Superior temporal gyrus (tissue), 1 donor: ENCODE results near the gene NDOR1.
A peak's percentile ranks its signal among the peaks of the same experiment; 100 is the strongest.

Experiments
- DNase-seq: peaks from one replicate; pipeline ENCODE4 v3.0.0-alpha.2; 2016; ENCODE audit errors: extremely low spot score

NDOR1 gene

DNA sequence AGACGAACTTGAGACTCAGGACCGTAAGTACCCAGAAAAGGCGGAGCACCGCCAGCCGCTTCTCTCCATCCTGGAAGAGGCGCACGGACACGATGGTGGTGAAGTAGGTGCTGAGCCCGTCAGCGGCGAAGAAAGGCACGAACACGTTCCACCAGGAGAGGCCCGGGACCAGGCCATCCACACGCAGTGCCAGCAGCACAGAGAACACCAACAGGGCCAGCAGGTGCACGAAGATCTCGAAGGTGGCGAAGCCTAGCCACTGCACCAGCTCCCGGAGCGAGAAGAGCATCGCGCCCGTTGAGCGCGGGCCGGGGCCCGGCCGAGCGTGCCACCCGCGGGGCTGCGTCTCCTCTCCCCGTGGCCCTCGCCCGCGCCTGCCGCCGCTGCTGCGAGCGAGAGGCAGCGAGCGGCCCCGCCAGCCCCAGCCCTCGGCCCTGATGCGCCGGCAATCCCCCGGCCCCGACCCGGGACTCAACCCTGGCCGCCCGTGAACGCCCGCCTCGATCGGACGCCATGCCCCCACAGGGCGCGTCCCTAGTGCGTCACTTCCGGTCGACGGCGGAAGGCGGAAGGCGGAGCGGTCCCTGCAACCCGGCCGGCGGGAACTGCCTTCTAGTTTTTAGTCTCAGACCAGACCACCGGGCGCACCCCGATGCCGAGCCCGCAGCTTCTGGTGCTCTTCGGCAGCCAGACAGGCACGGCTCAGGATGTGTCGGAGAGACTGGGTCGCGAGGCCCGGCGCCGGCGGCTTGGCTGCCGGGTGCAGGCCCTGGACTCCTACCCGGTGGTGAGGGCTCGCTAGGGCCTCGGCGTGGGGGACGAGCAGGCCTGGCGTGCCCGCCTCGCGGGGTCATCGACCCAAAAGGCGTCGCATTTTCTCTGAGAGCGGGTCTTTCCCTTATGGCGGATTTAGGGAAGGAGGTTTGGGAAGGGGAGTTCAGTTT, at the start of gene NDOR1, which contains the start of gene TMEM203:
TSS of gene NDOR1 (plus strand) at position 575 of the 944 bp plus-strand sequence. CDS start at position 653, 78 bp downstream.
TSS of gene TMEM203 (minus strand) at position 523 of the 944 bp plus-strand sequence. CDS start at position 289, 234 bp downstream.
- peak; percentile 93 for DNase-seq

GRCh38 chr9:137156567-137157375, 48.7 kb upstream of the NDOR1 start:
- DNase-seq: no peak

DNA sequence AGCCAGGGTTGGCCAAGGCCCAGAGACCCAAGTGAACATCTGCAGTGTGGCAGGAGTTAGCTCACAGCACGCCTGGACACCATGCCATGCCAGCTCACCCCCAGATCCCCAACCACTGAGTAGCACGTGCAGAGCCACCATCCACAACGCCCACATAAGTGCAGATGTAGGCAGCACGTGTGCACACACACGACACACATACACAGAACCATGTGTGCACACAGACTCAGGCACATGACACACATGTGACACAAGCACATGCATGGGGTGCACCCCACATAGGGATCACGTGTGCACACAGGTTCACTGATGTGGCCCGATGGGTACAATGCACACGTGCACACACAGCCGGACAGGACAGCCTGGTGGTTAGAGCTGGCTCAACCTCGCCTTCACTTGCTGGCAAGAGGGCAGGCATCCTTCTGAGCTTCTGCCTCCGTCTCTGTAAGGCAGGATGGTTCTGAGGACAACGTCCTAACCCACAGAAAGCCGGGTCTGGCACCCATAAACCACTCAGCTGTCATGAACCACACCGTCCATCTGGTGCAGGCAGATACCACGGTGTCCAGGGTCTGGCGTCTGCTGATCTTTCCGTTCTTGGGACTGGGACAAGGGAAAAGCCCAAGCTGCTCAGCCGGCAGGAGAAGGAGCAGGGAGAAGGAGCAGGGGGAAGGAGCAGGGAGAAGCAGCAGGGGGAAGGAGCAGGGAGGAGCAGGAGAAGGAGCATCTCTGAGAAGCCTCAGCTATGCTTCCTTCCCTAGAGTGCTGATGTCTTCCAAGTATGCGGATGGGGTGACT, 47.7 kb upstream of the NDOR1 start:
- no peak for DNase-seq

- DNase-seq: no peak
Measured at GRCh38 chr9:137158625-137159024, 46.9 kb upstream of the NDOR1 start.

DNA sequence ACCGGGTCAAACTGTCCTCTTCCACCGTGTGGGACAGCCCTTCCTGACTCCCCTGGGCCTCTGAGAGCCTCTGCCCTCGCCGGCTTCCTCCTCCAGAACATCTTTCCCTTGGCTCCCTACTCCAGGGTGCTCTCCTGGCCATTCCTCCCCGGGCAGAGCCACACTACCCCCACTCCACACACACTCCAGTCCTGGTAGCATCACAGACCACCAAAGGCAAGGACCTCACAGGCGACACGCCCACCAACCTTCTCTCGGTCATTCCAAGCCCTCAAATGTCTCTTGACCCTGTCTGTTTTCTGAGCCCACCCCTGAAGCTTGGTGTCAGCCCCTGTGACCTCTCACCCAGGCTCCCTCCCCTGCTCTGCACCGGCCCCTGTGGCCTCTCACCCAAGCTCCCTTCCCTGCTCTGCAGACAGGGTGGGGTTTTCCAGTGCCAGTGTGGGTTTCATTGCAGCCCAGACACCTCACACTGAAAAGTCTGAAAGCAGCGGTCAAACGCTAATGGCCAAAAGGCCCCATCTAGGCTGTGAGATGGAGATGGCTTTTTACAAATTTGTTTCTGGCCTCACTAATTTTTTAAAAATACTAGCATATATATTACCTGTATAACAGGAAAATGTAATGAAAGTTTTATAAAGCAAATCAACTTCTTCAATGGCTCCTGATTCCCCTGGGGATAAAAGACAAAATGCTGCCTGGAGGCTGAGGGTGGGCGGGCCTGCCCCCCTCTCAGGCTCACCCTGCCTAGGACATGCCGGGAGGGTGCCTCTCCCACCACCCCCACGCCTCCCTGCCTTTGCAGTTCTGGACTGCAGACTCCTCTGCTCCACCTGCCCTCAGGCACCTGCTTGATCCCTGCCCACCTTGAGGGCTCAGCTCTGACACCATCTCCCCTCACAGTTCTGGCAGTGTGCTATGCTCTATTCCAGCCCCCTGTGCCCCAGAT, 46.1 kb upstream of the NDOR1 start:
- DNase-seq: no peak

DNA sequence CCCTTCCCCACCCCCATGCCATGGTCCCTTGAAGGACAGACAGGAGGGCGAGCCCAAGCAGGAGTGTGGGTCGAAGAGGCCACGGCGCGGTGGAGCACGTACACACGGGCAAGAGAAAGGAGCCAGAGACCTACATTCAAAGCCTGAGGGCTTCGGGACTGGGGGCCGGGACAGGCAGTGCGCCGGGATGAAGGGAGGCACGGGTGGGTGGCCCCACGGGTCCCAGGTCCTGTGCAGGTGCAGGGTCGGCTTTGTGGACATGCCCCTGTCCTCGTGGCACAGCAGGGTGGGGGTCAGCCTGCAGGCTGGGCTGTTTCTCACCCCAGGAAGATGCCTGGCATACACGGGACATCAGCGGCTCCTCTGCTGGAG, 45.5 kb upstream of the NDOR1 start:
- DNase-seq: no peak

- DNase-seq: no peak
Measured at GRCh38 chr9:137160716-137161557, 44.6 kb upstream of the NDOR1 start.

DNA sequence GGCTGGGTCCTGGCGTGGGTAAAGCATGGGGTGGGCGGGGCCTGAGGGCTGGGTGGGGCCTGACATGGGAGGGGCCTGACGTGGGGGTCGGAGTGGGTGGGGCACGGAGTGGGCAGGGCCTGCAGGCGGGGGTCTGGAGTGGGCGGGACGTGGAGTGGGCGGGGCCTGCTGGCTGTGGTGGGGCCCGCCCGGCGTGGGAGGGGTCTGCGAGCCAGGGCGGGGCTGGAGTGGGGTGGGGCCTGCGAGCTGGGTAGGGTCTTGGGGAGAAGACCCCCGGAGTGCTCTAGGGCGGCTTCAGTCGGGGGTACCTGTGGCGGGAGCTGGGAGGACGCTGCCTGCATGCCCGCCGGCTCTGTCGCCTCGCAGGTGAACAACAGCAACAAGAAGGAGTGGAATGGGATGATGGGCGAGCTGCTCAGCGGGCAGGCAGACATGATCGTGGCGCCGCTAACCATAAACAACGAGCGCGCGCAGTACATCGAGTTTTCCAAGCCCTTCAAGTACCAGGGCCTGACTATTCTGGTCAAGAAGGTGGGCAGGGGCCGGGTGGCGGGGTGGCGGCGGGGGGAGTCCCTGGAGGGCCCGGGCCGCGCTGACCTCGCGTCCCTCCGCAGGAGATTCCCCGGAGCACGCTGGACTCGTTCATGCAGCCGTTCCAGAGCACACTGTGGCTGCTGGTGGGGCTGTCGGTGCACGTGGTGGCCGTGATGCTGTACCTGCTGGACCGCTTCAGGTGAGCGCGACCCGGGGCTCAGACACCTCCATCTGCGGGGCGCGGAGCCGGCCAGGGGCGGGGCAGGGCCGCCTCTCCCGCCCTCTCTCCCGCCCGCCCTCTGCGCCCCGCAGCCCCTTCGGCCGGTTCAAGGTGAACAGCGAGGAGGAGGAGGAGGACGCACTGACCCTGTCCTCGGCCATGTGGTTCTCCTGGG, 43.7 kb upstream of the NDOR1 start:
- DNase-seq: no peak

GRCh38 chr9:137162505-137163364, 42.8 kb upstream of the NDOR1 start:
- no peak for DNase-seq

DNA sequence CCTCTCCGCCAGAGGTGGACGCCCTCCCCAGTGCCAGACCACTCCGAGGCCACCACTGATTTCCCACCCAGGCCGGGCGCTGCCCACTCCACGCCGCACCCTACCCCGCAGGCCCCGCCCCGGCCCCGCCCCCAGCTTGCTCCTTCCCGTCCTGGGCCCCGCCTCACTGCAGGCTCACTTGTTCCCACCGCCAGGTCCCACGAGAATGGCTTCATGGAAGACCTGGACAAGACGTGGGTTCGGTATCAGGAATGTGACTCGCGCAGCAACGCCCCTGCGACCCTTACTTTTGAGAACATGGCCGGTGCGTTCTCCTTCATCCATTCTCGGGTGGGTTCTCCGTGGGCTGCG, 42.2 kb upstream of the NDOR1 start:
- DNase-seq: no peak

DNA sequence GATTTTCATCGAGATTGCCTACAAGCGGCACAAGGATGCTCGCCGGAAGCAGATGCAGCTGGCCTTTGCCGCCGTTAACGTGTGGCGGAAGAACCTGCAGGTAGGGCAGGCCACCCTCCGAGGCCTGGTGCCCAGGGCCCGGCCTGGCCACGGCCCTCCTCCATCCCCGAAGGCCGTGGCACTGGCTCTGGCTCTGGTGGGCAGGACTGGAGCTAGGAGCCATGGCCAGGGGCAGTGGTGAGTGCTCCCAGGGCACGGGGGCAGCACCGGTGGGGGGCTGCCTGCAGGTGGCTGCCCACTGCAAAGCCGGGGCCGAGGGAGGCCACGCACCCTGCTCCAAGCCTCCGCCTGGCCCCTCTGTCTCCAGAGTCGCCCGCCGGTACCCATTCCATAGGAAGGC, 41.7 kb upstream of the NDOR1 start:
- no peak for DNase-seq

GRCh38 chr9:137164370-137165249, 40.9 kb upstream of the NDOR1 start:
- no peak for DNase-seq

DNA sequence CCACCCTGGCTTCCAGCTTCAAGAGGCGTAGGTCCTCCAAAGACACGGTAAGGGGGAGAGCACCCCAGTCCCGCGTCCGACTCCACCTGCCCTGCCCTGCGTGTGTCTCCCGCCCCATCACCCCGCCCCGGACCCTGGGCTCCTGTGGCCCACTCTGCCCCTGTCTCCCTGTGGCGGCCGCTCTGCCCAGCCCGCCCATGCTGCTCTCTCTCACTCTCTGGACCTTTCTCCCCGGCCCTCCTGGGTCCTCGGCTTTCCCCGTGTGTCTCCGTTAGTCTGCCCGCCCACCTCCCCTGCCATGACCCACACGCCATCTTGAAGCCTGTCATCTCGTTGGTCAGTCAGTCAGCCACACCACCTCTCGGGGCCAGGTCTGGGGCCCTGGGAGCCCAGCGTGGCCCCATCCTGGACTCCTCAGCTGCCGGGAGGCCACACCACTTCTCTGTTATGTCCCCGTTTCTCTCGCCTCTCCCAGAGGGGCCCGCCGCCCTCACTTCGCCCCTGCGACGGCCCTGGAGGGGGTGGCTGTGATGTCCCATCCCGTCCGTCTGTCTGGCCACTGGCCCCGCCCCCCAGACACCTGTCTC, 40.2 kb upstream of the NDOR1 start:
- DNase-seq: no peak

- DNase-seq: no peak
Measured at GRCh38 chr9:137166380-137167229, 38.9 kb upstream of the NDOR1 start.

- no peak for DNase-seq
Measured at GRCh38 chr9:137167277-137167746, 38.2 kb upstream of the NDOR1 start.
